Breast epithelium (tissue), 3 donors: Measurements from ENCODE around the gene DCBLD1.

Source experiments
- CTCF ChIP-seq, 3 donors: fragments of 450-650 bp; IDR thresholded peaks; one replicate each; pipeline ENCODE4 v1.5.1; 2016 to 2017; ENCODE audit warnings: antibody characterized with exemption in 3 of 3, mild to moderate bottlenecking in 3 of 3, moderate library complexity in 3 of 3
- POLR2A ChIP-seq: fragments of 450-650 bp; IDR thresholded peaks from one replicate; pipeline ENCODE4 v1.6.1; 2016; ENCODE audit warnings: antibody characterized with exemption, mild to moderate bottlenecking, moderate library complexity
- POLR2AphosphoS5 ChIP-seq, 3 donors: sonication (generic); formaldehyde crosslinking; IDR thresholded peaks; one replicate each; pipeline ENCODE4 v1.6.1; 2017; ENCODE audit warnings: antibody characterized with exemption in 3 of 3

DNA sequence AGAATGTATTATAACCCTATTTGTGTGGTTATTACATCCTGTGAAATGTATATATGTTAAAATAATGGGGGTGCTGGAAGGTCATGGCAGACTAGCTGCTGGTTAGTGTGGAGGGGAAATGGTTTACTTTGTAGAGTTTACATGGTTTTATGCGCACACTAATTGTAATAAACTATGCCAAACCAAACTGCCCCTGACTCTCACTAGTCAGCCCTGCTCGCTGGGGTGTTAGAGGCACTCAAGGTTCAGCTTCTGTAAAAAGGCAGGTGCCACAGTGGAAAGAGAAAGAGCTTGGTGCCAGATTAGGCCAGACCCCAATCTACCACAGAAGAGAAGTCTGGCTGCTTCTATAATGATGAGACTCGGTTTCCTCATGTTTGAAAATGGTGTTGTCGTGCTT, 67.1 kb downstream of the DCBLD1 start:
- TF ChIP-seq POLR2A (no peak), CTCF (IDR thresholded peaks at IDR 0.05) (no peak), POLR2AphosphoS5 (IDR thresholded peaks at IDR 0.05) (no peak)
